CD4-positive, alpha-beta T cell treated with Interleukin-4 for 4 hours (primary cell): ENCODE data around the gene SSRP1.

Source experiments
- DNase-seq: peaks from one replicate; pipeline ENCODE4 v3.0.0-alpha.2; 2020

The SSRP1 gene

DNA sequence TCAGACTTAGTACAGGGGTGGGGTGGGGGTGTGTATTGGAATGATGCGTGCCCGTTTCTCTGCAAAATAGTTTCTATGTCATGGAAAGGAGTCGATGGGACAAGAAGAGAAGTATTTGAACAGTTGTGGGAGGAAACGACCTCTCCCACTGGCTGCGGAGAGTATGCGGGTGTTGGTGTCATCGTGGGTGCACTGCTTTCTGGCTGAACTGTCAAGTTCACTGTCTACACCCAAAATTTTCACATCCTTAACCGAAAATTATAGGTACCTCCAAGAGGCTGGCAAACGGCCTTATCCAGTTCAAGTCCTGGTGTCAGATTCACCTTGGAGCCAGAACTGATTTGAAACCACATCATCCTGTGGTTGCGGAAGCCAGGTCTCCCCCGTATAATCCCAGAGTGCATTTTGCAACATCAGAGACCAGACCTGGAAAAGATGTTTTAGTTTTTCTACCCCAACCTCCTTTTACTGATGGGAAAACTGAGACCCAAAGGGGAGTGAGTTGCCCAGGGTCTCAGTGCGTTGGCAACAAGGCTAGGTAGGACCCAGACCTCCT, 497 bp upstream of the SSRP1 start:
- no peak for DNase-seq

DNA sequence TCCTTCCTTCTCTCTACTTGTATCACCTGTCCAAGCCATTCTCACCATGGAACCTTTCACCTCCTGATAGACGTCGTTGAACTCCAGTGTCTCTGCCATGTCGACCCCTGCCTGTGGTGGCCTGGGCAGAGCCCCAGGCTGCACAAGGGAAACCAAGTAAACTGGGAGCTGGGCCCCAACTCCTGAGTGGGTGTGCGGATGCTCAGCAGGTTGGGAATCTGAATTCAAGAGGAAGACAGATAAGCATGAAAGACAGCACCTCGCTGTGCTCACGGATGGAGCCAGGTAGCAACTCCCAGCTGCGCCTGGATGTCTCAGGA, 709 bp downstream of the SSRP1 start:
- DNase-seq: no peak

DNA sequence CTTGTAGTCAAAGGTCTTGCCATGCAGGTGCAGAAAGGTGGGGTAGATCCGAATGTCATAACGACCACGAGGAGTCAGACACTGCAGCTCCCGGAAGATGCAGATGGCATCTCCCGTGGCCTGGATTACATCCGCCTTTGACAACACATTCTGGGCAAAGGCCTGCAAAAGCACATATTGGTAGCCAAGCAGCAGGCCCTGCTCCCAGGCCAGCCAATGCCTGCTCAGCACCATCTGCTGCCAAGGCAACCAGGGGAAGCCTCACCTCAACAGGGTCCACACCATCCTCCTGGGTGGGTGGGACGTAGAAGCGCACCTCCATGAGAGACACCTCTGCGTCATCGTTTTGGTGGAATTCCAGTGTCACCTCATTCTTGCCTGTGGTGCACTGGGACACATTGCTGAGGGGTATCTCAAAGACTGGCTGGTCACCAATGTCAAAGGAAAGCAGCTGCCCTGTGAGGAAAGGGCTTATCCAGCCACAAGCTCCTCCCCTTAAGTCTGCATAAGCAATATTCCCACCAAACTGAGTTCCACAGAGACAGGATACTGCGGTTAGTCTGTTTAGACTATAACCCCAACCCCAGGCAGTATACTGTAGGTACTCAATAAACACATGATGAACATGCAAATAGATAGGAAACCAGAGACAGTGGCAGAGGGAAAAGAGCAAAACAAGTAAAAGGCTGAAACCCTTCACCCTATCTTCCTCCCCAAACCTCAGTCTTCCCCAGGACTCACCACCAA, 2.8 kb downstream of the SSRP1 start:
- no peak for DNase-seq

DNA sequence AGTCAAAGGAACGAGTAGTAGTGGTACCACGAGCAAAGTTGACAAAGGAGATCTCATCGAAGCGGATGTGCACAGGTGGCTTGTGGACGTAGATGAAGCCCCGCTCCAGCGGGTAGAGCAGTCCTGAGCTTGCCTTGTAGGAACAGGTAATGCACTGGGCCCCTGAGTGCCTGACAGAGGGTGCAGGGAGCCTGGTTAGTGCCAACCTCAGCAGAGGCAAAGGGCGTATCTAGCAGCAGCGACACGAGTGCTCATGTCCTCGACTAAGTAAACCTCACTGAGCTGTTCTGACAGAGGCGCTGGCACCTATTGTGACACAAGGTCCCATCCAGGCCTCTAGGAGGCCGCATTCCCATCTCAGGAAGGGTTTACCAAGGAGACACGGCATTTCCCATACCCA, 4.0 kb downstream of the SSRP1 start:
- no peak for DNase-seq

DNA sequence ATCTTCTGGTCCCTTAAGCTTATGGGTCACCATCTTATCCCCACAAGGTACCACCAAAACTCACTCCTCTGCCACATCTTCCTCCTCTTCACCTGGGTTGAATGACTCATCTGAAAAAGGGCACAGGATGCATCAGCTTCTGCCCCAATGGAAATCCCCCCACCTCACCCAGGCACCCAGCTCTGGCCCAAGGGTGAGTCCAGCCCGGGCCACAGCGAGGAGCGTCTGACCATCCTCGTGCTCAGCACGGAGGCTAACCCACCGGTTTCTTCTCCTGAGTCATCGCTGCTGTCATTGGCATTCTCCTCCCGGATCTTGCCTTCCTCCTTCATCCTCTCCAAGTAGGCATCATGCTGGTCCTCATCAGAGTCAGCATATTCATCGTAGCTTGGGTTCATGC, 5.7 kb downstream of the SSRP1 start:
- no peak for DNase-seq

DNA sequence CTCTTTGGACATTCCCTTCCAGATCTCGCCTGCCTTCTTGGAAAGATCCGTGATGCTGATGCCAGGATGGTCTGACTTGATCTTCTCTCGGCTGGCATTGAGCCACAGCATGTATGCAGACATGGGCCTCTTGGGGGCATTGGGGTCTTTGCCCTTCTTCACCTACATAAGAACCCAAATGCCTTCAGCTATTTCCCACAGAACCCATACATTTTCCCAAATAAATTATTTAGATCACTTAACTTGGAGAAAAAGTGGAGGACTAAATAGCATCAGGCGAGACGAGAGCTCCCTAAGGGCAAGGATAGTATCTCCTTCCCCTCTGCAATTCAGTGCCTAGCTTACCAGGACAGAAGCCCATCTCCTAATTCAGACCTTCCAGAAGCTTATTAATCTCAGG, 8.0 kb downstream of the SSRP1 start:
- no peak for DNase-seq

DNA sequence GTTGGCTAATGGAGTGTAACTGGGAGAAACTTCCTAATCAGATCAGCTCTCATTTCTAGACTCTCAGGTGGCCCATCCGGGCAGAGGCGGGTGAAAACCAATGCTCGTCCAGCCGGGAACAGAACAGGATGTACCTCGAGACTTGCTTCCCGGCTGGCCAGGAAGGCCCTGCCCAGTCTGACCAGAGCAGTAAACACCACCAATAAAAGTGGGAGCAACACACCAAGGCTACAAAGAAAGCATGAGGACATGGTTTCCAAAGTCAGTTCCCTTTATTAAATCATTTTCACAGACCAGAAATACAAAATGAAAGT, 10.0 kb downstream of the SSRP1 start:
- DNase-seq: no peak

DNA sequence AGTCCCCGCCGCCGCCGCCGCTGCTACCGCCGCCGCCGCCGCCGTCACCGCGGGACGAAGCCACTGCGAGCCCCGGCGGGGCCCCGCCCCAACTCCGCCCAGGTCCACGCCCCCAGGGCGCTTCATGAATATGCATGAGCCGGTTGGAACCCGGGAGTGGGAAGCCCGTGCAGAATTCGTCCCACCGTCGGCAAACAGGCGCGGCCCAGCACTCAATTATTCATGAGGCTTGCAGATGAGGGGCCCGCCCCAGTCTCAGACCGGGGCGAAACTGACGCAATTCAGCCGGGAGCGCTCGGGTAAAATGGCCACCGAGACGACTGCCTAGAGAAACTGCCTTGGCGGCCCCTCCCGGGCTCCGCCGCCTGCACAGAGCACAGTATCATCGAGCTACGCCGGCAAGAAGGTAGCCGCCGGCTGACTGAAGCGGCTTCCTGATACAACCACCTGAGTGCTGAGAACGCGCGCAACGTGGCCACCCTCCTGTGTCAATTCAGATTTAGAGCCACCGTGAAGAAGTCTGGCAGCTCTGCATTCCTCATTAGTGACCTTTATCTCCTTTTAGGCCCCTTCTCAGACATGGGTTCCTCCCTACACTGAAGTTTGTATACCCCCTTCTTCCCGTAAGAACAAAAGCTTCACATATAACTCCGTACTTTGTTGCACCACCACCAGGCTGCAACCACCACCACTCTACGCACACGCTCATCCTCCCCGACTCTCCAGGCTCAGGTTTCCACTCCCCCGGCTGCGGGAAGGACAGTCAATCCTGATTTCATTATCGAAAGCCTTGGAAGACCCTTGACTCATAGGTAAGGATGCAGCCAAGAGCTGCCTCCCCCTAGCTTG, 10.6 kb downstream of the SSRP1 start, which contains the start of gene TNKS1BP1:
TNKS1BP1 (minus strand) TSS at position 67 of the 849 bp plus-strand sequence. CDS start 3,067 bp downstream, outside the sequence.
- DNase-seq: peak; percentile 95

DNA sequence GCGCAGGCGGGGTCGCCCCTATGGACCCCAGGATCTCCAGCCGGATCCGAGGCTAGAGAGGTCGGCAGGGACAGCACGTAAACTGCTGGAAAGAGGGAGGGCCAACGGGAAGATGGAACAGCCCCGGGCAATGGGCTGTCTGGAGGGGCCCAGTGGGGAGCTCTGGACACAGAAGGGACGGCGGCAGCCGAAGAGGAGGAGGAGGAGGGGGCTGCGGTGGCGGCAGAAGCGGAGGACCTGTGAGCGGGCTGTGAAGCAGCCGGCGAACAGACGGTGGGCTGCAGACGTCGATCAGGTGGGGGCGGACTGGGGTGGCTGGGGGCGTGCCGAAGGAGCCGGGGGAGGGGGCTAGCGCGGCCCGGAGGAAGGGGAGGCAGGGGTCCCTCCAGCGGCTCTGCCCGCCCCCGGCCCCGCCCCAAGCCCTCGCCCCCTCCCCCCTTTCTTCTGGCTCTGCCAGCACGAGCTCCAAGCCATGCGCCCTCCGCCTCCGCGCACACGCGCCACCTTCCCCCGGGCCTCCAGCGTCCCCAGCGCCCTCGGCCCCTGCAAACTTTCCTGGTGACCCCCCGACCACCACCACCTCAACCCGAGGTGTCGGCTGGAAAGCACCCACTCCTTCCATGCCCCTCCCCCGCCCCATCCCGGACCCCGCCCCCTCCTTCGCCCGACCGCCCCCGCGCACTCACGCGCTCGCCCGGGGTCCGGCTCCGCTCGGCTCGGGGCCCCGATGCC, 11.4 kb downstream of the SSRP1 start:
- no peak for DNase-seq

DNA sequence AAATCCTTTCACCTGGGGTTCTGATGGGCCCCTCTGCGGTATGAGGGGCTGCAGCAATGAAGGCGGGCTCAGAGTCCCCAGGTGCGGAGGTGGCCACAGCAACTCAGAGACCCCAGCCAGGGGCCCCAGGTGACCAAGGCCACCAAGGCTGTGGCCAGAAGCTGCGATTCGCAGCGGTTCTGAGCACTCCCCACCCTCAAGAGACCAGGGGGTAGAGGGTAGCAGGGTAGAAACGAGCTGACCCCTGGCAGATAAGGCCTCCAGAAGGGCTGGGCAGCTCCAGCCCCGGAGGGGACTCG, 11.9 kb downstream of the SSRP1 start:
- no peak for DNase-seq

DNA sequence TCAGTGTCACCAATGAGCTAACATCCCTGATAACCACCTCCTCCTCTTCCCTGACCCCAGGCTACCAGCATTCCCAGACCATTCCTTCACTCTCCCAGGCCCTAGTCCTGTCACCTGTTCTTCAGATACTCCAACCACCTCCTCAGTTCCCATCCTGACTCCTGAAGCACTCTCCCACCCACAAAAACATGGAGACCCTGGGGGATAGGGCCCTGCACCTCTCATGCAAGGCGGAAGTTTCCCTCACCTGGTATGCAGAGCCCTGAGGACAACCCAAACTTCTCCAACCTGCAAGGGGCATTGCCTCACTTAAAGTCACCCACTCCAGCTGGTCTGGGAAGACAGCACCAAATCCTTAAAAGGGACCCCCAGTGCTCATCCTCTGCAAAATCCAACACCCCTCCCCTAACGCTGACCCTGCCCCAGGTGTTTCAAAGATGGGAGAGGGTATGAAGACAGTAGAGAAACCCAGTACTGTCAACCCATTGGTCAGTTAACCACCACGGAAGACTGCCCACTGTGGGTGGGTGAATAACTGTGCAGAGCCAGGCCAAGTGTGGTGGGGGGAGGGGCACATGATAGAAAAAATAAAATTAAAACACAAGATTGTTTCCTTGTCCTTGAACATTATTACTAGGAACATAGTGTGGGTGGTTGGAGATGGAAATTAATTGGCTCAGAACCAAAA, 12.4 kb downstream of the SSRP1 start:
- no peak for DNase-seq

DNA sequence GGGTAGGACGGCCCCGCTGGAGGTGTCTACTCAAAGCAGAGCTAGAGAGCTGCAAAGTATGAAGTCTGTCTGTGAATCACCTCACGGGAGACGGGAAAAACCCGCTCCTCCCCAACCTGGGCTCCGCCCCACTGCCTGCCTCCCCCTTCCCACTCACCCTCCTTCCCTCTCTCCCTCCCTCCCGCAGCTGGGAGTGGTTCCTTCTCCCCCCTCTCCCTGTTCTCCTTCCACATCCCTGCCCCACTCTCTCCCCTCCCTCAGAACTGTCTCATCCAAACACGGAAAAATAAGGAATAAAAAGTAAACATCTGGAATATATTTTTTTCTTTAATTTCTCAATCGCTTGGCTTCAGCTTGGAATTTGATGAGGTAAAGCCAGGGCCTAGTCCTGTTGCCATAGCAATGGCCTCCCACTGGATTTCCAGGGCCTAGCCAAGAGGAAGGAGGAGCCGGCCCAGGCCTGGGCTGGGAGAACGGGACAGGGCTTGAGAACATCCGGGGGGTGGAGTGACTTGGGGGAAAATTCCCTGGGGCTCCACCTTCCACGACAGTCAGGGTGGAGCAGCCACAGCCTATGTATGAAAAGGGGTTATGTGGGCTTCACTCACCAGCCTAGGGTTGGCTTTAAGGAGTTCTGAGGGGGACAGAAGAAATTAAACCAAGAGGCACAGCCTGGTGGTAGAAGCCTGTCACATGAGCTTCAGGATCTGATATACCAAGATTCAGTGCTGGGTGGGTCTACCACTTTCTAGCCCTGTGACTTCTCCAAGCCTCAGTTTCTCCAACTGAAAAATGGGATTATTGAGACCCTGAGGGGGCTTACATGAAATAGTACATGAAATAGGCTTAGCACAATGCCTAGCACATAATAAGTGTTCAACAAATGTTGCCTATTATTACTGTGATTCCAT, 13.2 kb downstream of the SSRP1 start:
- no peak for DNase-seq

DNA sequence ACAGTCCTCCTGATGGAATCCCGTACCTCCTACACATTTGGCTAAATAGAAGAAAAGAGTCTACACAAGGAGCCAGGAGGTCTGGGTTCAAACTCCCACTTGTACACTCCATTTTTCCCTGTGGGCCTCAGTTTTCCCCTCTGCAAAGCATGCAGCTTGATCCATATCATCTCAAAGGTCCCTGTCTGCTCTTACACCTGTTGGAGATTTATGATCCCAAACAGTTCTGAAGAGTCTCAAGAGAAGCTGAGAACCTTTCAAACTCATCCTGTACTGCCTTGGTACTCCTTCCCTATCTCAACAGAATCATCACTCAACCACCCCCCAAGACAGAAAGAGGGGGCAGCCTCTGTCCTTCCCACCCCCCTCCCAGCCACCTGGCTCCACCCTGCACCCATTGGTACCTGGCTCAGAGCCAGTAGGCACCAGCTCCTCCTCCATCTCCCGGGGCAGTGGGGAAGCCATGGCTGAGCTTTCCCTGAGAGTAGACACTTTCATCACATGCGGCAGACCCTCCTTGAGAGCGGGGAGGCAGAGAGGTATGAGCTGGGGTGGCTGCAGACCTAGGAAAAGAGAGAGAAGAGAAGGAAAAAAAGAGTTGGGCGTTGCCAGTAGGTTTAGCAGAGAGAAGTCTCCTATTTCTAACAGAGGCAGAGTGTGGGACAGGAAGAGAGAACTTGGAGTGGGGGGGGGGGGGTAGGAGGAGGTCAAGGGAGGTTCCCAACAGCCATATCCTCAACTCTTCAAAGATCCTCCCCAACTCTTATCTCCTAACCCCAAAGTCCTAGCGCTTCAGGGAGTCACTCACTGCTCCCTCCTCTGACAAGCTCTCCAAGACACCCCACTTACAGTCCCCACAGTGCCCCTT, 14.1 kb downstream of the SSRP1 start:
- no peak for DNase-seq

DNA sequence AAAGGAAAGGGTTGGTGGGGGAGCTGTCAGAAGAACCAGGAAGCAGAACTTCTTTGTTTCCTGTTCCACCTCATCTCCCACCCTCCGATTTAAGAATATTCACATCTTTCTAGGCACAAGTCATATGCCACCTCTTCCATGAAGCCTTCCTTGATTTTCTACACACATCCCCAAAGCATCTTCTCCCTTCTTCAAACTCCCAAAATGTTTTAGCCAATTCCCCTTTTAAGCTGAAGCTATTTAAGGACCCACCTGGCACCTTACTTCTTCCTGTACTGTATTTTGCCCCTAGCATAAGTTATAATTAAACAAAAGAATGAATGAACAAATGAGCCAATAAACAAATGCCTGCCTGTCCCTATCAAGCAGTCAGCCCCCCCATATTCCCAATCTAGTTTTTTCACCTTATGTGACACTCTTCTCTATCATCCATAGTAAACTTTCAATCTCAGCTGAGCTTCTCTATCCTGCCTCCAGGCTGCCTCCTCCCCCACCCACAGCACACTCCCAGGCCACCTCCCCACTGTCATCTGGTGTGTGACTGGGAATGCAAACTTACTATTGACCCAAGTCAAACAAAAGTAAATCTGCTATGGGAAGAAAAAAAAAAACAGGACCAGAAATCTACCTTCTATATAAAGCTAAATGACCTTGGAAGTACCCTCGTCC, 14.8 kb downstream of the SSRP1 start:
- DNase-seq: no peak

DNA sequence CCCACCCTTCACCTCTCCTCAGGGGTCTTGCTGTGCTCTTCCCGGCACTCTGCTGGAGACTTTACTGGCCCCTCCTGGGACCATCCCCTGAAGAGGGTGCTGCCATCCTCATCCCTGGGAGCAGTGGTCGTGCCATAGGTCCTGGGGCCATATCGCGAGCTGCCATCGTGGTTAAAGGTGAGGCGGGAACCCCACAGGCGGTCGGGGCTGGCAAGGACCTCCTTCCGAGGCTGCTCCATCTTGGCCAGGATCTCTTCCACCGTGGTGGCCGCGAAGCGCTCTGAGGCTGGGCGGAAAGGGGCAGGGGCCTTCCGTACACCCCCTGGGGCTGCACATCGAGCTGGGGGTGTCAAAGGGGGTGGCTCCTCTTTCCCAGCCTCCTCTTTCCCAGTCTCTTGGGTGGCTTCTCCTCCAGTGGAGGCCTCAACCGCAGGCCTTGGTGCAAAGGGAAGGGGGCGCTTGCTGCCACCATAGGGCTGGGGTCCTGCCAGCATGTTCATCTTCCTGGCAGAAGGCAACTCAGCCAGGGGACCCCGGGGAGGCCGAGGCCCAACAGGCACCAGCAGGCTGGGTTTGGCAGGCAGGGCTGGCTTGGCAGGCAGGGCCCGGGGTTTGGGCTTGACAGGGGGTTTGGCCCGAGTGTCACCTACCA, 15.5 kb downstream of the SSRP1 start:
- DNase-seq: no peak

DNA sequence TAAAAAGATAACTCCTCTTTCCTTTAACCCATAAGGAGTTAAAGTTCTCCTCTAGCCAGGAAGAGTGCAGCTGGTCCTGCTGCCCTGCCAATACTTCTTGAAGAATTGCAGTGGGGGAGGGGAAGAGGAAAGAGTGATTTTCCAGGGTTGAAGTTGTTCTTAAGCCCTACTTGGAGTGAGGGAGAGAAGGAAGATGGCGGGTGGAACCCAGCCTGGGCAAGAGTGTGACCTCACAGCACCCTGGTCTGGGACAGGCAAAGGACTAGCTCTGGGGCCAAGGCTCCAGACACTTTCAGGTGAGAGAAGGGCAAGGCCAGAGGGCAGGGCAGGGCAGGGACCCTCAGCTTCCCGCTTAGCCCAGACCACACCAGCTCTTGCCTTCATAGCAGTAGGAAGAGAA, 17.5 kb downstream of the SSRP1 start:
- DNase-seq: no peak

DNA sequence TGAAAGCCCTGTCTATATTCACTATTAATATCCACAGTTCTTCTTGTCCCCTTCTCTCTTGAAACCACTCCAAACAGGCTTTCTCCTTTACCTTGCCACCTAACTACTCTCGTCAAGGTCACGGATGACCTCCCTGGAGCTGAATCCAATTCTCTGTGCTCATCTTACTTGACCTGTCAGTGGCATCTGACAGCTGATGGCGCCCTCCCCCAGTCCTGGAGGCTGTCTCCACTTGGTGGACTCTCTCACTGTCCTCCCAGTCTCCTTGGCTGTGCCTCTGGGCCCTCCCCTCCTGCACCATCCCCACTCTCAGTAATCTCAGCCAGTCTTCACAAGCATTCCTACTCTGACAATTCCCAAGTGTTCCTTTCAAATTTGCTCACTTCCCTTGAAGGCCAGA, 19.7 kb downstream of the SSRP1 start:
- DNase-seq: no peak

DNA sequence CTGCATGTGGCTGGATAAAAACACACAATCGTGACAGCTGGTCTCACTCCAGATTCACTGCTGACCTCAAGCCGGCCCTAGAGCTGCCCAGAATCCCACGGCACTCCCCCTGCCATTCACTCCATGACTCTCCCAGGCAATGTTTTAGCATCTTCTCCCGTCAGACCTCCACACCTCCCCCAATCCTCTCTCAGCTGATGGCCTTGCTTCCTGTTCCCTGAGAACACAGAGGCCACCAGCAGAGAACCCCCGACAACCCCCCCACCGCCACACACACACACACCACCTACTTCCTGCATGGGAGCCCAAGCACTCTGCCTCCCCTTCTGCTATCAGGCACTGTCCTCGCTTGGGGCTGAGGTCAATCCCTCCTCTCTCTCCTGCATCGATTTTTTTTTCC, 20.2 kb downstream of the SSRP1 start:
- DNase-seq: no peak

DNA sequence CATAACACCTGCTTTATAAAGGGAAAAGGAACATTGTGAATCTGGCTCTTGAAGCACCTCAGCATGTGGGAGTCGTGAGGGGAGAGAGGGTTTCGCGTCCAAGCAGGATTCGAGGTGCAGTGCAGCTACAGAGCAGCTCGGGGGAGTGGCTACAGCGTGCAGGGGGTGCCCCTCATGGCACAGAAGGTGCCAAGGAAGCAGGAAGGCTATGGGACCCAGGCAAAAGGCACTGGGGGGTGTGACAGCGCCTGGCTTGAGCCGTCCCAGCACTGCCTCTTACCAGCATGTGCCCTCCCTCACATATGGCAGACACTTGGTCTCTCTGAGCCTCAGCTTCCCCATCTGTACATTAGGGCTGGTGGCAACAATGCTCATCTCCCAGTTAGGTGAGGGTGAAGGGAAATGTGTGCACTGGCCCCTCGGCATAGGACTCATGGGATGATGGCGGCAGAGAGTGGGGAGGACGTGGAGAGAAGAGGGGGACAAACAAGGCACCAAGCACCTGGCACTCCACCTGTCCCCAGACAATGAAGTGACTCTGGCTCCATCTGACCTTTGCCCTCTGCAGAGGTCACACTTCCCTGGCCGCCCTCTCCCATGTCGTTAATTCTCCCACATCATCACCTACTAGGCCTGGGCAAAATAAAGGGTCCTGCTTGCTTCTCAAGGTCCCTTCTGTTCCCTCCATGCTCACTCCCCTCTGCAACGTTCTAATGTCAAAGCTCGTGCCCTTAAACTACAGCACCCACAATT, 21.3 kb downstream of the SSRP1 start:
- DNase-seq: no peak
